HG03460 (cell line): ENCODE measurements around the gene FGGY.

Experiments
- ATAC-seq: cut with Tn5 transposase; IDR thresholded peaks from one replicate; pipeline ENCODE4 v1.9.1; 2021; ENCODE audit not compliant: unreplicated experiment

FGGY gene

DNA sequence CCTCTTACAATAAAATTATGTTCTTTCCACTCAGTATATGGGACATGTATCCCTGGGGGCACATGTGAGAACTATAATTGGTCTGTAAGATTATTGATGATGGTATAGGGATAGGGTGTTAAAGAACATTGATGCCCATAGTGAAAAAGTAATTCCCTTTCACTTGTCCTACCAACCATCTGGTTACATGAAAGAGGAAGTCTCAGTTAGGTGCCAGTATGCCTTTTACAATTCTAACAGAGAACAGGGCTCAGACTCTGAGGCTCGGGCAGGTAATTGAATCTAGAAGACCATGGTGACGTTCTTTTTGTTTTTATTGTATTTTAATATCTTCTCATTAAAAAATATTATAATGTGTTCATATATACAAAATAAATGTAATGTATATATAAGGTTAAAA, 113.6 kb downstream of the FGGY start:
- ATAC-seq, result no peak

DNA sequence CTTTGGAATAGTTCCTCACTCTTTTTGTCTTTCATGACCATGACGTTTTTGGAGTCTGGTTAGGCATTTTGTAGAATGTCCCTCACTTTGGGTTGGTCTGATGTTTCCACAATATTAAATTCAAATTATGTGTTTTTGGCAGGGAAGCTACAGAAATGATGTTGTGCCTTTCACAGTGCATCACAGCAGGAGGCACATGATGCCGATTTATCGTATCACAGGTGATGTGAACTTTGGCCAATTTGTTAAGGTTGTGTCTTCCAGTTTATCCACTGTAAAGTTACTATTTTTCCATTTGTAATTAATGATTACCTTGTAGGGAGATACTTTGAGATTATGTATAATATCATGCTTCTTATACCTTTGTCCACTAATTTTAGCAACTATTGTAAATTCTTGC, 114.3 kb downstream of the FGGY start:
- no peak for ATAC-seq

DNA sequence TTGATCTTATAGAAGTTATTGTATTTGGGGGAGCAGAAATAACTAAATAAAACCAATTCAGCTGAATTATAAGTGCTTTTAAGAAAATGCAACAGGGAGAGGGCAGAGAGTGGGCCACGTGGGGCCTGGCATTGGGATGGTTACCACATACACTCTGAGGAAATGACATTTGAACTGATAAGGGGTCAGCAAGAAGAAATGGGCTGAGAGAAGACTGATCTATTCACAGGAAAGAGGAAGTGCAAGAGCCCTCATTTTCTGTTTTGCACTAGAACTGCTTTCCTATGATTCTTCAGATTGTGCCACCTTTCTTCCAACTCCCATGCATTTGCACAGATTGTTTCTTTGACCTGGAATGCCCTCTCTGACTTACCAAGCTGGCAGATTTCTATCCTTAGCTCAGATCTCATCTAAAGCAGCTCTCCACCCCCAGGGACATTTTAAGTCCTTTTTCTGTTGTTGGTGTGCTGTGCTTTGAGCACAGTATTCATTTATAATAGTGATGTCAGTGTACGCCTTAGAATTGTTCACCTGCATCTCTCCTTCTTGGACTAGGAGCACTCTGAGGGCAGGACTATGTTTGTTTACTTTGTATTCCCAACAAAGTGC, 115.9 kb downstream of the FGGY start:
- ATAC-seq, result no peak

DNA sequence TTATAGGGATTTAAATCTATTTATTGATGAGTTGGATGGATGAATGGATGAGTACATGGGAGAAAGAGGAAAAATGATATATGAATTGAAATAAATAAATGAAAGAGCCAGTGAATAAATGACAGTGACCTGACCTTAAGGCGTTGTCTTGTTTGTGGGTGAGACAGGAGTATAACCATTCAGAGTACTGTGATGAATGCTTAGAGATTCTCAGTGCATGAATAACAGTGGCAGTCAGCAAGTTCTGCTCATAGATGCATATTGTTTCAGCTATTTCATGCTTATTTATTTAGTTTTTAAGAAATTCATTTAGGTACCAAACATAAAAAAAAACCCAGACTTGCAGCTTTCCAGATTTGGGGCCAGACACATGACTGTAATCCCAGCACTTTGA, 116.4 kb downstream of the FGGY start:
- no peak for ATAC-seq

DNA sequence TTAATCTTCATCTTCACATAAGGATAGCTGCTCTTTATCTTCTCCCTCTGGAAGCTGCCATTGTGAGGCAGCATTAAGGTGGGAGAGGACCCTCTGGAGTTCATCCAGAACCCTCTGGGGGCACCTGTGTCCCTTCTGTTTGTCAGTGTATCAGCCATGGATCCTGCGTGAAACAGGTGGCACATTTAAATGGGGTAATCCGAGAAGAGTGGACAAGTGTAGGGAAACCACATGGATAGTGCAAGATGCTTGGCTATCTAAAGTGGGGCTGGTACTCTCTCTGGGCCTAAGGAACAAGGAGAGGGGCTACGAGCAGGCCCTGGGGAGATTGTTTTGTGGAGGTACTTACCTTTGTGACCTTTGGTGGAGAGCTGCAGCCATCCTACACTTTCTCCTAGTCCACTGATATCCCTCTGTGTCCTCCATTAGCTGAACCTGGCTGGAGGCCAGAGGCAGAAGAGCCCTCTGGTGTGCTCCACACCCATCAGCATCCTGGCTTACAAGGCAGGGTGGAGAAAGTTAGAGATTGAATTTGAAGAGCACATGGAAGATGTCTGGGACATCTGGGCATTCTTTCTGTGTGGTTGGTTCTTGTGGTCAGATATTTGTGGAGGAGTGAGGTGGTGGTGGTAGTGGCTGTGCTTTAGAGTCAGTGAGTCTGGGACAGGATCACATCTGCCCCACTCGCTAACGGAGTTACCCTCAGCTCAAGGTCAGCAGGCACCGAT, 117.7 kb downstream of the FGGY start:
- no peak for ATAC-seq

DNA sequence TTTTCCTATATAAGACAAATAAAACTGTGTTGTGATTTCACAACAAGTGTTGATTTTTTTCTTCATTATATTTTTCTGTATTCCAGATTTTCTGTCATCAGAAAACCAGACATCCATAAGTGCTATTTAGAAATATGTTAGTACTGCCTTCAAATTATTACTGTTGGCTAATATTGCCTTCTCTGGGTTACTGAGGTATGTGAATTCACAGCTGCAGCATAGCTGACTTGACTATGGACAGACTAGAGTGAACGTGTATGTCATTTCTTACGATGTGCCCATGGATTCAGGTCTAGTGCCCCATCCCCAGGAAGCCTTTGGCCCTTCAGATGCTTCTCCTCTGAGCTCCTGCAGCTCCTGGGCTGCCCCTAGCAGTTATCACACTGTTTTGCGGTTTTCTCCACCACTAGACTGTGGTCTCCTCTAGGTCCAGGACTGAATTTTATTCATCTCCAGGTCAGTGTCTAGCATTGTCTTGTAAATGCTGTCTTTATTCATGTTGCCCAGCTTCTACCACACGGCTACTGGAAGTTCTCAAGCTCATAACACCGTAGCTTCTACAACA, 118.5 kb downstream of the FGGY start:
- no peak for ATAC-seq

DNA sequence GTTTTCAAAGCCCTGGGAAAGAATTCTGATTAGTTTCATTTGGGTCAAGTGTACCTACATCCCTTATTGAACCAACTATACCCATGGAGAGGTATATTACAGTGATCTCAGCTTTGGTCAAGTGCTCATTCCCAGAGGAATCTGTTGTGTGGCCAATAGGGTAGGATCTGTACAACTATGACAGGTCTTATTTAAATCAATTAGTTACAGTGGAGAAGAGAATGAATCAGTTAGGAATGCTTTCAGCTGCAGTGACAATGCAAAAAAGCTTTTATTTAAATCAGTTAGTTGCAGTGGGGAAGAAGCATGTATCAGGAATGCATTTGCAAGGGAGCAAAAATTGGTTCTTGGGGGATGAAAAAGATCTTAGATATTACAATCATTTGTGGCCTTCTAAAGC, 119.0 kb downstream of the FGGY start:
- no peak for ATAC-seq

DNA sequence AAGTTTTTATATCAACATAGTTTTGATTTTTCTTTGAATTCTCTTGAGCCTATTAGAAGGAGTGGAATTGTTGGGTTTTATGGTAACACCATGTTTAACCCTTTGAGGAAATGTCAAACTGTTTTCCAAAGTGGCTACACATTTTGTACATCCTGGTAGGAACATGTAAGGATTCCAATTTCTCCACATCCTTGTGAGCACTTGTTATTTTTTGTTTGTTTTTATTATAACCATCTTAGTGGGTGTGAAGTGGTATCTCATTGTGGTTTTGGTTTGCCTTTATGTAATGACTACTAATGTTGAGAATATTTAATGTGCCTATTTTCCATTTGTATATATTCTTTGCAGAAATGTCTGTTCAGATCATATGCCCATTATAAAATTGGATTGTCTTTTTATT, 120.5 kb downstream of the FGGY start:
- ATAC-seq, result no peak

DNA sequence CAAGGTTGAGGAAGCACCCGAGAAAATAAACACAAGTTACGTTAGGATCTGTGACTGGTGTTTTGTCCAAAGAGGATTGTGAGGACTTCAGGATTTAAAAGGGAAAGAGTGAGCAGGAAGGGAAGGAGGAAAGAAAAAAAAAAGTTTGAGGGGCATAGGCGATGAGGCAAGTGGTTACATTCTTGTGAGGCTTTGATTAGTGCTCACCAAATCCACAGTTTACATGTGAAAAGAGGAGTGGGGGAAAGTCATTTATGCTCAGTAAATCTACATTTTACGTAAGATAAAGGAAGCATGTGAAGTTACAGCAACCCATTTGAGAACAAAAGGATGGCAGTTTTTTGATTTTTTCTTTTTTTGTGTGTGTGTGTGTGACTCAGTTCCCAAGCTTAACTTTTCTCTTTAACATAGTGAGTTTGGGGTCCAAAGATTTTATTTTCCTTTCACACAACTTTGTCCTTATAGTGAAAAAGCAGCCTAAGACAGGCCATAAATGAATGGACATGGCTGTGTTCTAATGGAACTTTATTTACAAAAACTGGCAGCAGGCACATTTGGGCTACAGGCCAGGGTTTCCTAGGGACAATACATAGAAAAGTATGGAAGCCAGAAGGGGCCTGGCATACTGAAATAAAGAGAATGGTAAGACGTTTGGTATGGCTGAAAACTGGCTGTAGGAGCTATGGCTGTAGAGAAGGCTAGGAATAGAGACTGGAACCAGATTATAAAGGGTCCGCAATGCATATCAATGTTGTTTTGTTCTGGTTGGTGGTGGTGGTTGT, 121.7 kb downstream of the FGGY start:
- ATAC-seq, result no peak

DNA sequence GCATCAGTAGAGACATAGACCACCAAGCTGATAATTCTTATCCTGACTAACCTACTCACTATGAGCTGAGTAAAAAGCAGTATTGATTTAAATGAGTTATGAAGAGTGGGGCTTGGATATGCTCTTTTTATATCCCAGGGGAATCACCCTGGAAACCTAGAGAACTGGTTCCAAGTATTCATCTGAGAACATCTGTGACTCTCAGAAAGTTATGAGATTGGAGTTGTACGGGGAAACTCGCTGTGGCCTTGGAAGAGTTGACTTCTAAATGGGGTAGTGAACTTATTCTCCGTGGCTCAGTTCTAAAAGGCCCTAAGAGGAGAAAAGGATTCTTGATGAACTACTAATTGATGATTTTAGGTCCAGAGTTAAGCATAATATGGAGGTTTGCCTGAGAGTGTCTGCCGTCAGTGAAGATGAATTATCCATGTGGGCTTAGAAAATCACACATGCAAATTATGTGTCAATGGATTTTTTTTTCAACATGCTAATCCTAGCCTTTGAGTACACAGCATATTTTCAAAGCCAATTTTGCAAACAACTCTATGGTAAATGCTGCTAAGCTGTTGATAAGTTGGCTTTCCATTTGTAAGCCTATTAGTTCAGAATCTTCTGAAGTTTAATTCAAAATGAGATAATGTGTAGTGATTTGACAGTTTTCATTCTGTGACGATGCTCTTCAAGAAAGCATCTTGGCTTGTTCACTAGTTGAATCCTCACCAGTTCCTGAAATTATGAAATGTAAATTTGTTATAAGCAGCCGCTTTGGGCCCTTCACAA, 122.7 kb downstream of the FGGY start:
- no peak for ATAC-seq

DNA sequence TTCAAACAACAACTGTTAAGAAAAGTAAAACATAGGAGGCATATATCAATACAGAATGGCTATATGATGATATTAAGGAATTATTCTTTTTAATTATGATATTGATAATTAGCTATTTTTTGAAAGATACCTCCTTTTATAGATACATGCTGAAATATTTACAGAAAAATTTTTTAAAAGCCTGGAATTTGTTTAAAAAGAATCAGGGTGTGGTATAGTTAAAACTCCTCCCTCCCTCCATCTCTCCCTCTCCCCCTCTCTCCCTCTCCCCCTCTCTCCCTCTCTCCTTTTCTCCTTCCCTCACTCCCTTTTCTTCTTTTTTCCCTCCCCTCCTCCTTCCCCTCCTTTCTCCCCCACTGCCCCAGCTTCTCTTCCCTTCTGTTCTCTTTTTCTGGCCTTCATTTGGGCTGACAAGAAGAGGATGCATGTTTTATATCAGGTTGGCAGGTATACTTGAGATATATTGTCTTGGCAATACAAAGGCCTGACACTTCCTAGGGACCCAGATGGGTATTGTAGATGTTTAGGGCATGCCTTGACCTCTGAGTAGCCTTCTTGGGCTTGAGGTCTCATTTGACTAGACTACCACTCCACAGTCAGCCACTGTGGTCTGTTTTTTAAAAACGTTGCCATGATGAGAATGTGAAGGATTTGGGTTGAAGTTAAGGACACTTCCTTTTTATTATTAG, 124.5 kb downstream of the FGGY start:
- ATAC-seq, result no peak

DNA sequence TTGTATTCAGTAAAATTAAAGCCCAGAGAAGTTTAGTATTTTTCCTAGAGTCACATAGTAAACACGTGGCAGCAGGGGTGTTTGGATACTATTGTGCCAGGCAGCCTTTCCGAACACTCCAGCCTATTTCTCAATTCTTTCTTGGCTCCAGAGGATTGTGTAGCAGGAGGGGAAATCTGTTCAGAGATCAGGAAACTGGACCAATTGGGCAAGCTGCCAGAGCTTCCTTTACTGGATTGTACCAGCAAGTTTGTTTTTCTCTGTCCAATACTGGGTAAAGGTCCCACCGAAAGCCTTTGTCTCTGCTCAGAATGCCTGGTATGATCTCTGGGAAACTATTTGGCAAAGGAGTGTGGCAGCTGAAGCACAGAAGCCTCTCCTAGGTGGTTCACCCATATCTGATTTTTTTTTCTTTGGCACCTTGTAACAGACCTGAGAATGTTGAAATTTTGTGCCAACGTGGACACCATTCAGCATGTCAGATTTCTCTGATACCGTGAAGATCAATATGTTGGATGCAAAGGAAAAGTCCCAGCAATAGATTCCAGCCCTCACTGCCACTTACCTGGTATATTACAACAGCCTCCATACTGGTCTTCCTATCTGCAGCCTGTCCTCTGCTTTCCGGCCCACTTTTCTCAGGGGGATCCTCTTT, 126.2 kb downstream of the FGGY start:
- no peak for ATAC-seq

DNA sequence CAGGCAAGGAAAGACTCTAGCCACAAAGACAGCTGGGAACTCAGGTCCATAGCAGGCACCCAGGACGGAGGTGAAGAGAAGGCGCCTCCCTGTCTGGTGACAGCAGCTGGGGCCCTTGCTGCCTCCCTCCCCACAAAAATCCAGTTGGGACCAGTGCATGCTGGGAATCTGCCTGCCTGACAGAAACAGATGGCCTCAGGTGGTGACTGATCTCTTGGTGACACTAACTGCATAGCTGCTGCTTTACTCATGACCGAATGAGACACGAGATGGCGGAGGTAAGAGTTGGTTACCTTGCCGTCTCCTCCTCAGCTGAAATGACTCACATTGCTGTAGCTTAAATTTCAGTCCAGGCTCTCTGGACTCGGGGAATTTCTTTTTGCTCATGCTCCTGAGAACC, 130.3 kb downstream of the FGGY start:
- ATAC-seq, result no peak

DNA sequence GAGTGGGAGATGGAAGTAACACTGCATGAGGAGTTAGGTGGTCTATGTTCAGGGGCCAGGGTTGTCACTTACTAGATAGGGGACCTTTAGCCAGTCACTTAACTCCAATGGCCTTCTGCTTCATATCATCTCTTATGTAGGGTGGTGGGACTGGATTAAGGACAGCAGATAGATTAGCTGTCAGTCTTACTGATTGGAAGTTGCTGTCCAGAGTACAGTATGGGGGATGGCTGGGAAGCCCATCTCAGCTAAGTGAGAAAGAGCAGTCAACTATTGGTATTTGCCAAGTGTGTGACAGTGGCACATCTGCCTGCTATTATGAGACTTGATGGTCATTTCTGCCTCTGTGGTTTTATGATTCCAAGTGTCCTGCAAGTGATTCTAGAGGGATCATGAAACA, 130.9 kb downstream of the FGGY start:
- no peak for ATAC-seq

DNA sequence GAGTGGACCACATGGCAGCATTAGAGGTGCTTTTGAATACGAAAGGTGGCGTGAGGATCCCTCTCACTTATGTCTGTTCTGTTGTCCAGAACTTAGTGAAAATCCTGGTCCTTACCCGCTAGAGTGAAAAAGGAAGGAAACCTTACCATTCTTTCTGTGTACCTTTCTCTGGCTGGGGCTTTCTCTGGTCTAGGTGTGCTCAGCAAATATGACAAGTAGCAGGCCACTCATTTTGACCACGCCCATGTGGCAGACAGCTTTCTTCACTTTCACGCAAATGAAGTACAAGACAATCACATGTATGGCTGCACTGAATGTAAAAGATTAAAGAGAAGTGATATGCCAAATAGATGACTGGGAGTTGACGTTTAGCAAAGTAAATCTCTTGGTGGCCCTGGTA, 131.9 kb downstream of the FGGY start:
- ATAC-seq, result no peak

DNA sequence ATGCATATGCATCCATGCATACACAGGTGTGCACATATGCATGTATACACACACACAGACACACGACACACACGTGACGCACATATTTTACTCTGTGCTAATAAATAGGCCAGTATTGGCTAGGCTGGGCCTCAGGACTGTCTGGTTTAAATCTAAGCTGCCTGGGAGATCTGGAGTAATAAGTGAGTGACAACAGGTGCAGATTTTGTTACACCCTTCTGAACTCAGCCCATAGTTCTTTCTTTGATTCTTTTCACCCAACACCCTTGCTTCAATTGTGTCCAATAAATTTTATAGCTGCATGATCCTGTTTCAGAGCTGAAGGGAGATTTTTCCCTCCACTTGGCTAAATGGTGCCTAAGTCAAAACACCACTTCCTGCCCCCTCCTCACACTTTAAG, 132.8 kb downstream of the FGGY start:
- ATAC-seq, result no peak

DNA sequence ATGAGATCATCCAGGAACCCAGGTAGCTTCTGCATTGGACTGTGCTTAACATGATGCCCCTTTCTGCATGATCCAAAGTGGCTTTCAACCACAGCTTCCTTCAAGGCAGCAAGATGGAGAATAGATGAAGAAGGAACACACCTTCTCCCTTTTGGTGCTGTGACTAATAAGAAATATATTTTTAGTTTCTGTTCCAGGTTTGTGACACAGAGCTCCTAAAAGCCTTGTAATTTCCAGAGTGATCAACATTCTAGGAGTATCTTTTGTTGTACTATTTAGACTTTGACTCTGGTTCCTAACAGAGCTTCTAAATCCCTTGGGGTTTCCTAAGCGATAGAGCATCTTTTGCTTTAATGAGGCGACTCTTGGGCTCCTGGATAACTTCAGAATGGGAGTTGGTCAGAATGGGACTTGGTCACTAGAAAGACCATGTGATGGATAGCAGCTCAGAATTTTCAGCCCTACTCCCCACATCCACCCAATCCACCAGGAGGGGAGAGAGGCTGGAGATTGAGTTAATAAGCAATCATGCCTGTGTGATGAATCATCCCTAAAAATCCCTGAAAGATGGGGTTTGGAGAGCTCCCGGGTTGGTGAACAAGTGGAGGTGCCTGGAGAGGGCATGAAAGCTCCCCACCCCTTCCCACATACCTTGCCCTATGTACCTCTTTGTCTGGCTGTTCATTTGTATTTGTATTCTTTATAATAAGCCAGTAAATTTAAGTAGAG, 134.8 kb downstream of the FGGY start:
- ATAC-seq, result no peak

DNA sequence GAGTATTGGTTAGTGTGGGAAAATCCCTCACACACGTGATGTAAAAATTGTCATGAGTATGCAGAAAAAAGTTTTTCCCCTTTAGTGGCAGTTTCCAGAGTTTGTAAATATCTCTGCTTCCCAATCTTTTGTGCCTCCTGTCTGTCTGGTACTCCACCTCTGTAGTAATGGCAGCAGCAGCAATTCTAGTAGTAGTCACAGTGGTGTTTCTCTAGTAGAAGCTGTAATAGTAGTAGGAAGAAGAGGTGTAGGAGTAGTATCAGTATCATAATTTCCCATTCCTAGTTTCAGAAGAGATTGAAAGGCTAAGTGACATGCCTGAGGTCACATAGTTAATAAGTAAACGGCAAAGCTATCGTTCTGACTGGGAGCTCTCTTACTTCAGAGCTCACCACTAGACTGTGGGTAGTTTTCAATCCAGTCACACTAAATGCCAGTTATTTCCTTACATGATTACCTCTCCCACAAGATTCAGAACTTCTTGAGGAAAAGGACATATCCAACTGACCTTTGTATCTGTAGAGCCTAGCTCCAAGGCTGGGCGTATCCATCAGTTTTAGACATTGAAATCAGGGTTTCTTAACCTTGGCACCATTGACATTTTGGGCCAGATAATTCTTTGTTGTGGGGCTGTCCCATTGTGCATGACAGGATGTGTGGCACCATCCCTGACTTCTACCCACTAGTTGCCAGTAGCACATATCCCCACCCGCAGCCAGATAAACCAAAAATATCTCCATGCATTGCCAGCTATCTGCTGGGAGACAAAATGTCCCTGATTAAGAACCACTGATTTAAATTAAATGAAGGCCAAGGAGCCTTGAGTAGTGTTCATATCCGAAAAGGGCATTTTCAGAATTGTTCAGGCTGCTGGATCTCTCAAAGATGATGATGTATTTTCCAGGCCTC, 135.9 kb downstream of the FGGY start:
- ATAC-seq, result peak; percentile 99
